ENCODE data around the gene IP6K3. TPM values are rescaled to one million over a fixed set of nuclear protein-coding genes. Genes with fewer than 3 reads are reported as not detected.

Gene IP6K3
- total and polyA plus RNA-seq, 12 donors: 0.06 to 1.6 (median 0.71) TPM; not detected in 3

DNA sequence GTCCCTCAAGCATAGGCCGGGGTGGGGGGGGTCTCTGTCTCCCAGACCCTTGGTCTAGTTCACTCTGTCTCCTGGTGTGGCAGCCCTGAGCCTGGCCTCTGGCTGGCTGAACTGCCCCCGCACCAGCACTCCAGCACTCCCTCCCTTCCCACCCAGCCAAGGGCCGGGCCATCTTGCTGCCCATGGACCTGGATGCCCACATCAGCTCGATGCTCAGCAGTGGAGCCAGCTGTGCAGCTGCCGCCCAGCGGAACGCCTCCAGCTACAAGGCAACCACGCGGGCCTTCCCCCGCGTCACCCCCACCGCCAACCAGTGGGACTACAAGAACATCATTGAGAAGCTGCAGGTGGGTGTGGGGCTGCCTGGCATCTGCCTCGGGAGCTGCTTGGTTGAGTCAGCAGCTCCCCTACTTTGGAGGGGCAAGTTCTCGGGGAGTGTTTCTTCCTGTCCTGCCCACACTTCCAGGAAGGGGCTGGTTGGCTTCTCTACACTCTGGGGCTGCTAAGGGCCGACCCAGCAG, 63.6 kb downstream of the IP6K3 start:
- DNase-seq: no peak
- Histone ChIP-seq H3K27me3 (no peaks in the 10 kb centered on the region), H3K36me3 (replicated peaks in 1 of 2) (peaks cover 0 to 37% of the 10 kb centered on the region in 2 donors), H3K4me1 (replicated peaks in 1 of 2) (peaks cover 3 to 9% of the 10 kb centered on the region in 2 donors), H3K27ac (no peak overlapping the region), H3K9me3 (replicated peaks in 1 of 3) (no peaks in the 10 kb centered on the region), H3K4me3 (no peak overlapping the region)
- intact Hi-C loops (cut with DNase I): no loop called here
- 74 to 89% (median 82%) methylated on average over 10 to 15 of the region's 15 CpGs for WGBS, 4 donors
- TF ChIP-seq POLR2A (IDR thresholded peaks at IDR 0.05): no peak
- TF ChIP-seq, protein P1, sequence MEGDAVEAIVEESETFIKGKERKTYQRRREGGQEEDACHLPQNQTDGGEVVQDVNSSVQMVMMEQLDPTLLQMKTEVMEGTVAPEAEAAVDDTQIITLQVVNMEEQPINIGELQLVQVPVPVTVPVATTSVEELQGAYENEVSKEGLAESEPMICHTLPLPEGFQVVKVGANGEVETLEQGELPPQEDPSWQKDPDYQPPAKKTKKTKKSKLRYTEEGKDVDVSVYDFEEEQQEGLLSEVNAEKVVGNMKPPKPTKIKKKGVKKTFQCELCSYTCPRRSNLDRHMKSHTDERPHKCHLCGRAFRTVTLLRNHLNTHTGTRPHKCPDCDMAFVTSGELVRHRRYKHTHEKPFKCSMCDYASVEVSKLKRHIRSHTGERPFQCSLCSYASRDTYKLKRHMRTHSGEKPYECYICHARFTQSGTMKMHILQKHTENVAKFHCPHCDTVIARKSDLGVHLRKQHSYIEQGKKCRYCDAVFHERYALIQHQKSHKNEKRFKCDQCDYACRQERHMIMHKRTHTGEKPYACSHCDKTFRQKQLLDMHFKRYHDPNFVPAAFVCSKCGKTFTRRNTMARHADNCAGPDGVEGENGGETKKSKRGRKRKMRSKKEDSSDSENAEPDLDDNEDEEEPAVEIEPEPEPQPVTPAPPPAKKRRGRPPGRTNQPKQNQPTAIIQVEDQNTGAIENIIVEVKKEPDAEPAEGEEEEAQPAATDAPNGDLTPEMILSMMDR (IDR thresholded peaks at IDR 0.05): no peak

DNA sequence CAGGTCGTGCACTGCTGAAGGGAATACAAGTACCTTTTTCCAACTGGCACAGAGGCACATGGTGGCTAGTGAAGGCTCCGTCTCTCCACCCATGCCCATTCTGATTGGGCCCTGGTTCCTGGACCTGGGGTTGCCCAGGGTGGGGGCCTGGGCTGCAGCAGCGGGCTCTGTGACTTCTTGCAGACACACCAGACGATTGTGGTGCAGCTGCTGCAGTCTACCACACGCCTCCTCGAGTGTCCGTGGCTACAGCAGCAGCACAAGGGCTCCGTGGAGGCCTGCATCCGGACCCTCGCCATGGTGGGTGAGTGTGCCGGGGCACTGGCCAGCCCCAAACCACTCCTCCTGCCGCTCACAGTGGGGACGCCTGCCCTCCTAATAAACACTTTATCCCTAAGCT, 64.4 kb downstream of the IP6K3 start:
- H3K4me1 ChIP-seq (replicated peaks in 1 of 2): peaks cover 3 to 9% of the 10 kb centered on the region in 2 donors
- peaks cover 0 to 31% of the 10 kb centered on the region in 2 donors for H3K36me3 ChIP-seq (replicated peaks in 1 of 2)
- no peak for TF ChIP-seq POLR2A (IDR thresholded peaks at IDR 0.05)
- TF ChIP-seq, protein P1 (IDR thresholded peaks at IDR 0.05): no peak
- intact Hi-C loops (cut with DNase I): no loop called here
- H3K27ac ChIP-seq: no peak overlapping the region
- no peak overlapping the region for H3K4me3 ChIP-seq
- no peaks in the 10 kb centered on the region for H3K9me3 ChIP-seq (replicated peaks in 1 of 3)
- DNase-seq: no peak
- WGBS, 4 donors: 87 to 97% (median 94%) methylated on average over 6 to 13 of the region's 13 CpGs
- no peaks in the 10 kb centered on the region for H3K27me3 ChIP-seq

DNA sequence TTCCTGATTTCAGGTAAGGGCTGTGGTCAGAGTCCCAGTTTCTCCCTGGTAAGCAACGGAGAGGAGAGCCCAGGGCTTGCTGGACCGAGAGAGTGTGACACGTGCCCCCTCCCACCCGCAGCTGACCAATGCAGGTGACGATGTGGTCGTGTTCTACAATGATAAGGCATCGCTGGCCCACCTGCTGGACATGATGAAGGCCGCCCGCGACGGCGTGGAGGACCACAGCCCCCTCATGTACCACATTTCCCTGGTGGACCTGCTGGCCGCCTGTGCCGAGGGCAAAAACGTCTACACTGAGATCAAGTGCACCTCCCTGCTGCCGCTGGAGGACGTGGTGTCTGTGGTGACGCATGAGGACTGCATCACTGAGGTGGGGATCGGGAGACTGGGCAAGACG, 66.9 kb downstream of the IP6K3 start:
- H3K27me3 ChIP-seq: no peaks in the 10 kb centered on the region
- no peak overlapping the region for H3K27ac ChIP-seq
- no peak for DNase-seq
- peaks cover 3 to 9% of the 10 kb centered on the region in 2 donors for H3K4me1 ChIP-seq (replicated peaks in 1 of 2)
- 90 to 94% (median 93%) methylated on average over 19 to 20 of the region's 20 CpGs for WGBS, 4 donors
- TF ChIP-seq POLR2A (IDR thresholded peaks at IDR 0.05): no peak
- TF ChIP-seq, protein P1 (IDR thresholded peaks at IDR 0.05): no peak
- intact Hi-C loops (cut with DNase I): loop anchor here in 1 of 2 donors (10.0 kb wide), 1 partner anchor 95 kb away; the partner anchor contains the start of gene BAK1
- H3K36me3 ChIP-seq (replicated peaks in 1 of 2): peaks cover 0 to 19% of the 10 kb centered on the region in 2 donors
- H3K4me3 ChIP-seq: no peak overlapping the region
- H3K9me3 ChIP-seq (replicated peaks in 1 of 3): no peaks in the 10 kb centered on the region

DNA sequence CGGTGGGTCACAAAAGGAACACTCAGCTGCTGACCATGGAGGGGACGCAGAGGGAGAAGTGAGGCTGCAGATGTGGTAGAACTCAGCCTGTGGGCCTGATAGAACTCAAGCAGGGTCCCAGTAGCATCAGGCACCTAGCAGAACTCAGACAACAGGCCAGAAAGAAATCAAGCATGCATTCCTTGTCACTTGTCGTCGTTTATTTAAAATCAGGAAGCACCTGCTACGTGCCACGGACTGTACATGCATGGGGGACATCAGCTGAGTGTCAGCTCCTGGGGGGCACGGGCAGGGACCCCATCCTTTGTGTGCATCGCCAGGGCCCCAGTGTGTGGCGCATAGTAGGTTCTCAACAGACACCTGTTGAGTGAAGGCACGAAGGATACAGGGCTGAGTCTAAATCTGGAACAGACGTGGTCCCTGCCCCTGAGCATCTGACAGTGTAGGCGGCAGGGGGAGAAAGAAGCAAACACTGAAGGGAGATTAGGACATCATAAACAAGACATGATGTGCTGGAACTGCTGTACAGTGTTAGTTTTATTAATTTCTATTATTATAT, 67.7 kb downstream of the IP6K3 start:
- WGBS, 4 donors: 89 to 92% (median 90%) methylated on average over 12 of the region's 12 CpGs
- peaks cover 3 to 9% of the 10 kb centered on the region in 2 donors for H3K4me1 ChIP-seq (replicated peaks in 1 of 2)
- H3K9me3 ChIP-seq (replicated peaks in 1 of 3): no peaks in the 10 kb centered on the region
- intact Hi-C loops (cut with DNase I): loop anchor here in 1 of 2 donors (10.0 kb wide), 1 partner anchor 94 kb away; the partner anchor contains the start of gene BAK1
- no peak for TF ChIP-seq POLR2A (IDR thresholded peaks at IDR 0.05)
- TF ChIP-seq, protein P1 (IDR thresholded peaks at IDR 0.05): no peak
- H3K27me3 ChIP-seq: no peaks in the 10 kb centered on the region
- DNase-seq: no peak
- H3K27ac ChIP-seq: no peak overlapping the region
- H3K4me3 ChIP-seq: no peak overlapping the region
- peaks cover 0 to 13% of the 10 kb centered on the region in 2 donors for H3K36me3 ChIP-seq (replicated peaks in 1 of 2)

All from adrenal gland (tissue), 12 donors.